Gastroesophageal sphincter (tissue), 3 donors: Measurements from ENCODE around the gene MLH3.

ENCODE experiments used
- EP300 ChIP-seq: sonication (generic); formaldehyde crosslinking; IDR thresholded peaks from one replicate; pipeline ENCODE4 v1.6.1; 2017; ENCODE audit warnings: antibody characterized with exemption, mild to moderate bottlenecking
- POLR2A ChIP-seq, 2 donors: fragments of 450-650 bp; IDR thresholded peaks; one replicate each; pipeline ENCODE4 v1.6.1; 2017; ENCODE audit warnings: antibody characterized with exemption in 2 of 2, mild to moderate bottlenecking in 2 of 2, moderate library complexity in 1 of 2
- POLR2AphosphoS5 ChIP-seq: sonication (generic); formaldehyde crosslinking; IDR thresholded peaks from one replicate; pipeline ENCODE4 v1.6.1; 2017; ENCODE audit warnings: antibody characterized with exemption
- TF ChIP-seq, protein P1 (sequence below), 4 experiments: fragments of 200-600 bp in 2 of 4; fragments of 450-650 bp in 2 of 4; sonication (generic) in 1 of 4; IDR thresholded peaks; one replicate each; pipeline ENCODE4 v1.5.1; 2017 to 2019; ENCODE audit warnings: antibody characterized with exemption in 4 of 4, mild to moderate bottlenecking in 2 of 4, moderate library complexity in 2 of 4

- TF ChIP-seq POLR2AphosphoS5 (no peak), POLR2A (IDR thresholded peaks at IDR 0.05) (no peak), EP300 (no peak)
- TF ChIP-seq, protein P1, sequence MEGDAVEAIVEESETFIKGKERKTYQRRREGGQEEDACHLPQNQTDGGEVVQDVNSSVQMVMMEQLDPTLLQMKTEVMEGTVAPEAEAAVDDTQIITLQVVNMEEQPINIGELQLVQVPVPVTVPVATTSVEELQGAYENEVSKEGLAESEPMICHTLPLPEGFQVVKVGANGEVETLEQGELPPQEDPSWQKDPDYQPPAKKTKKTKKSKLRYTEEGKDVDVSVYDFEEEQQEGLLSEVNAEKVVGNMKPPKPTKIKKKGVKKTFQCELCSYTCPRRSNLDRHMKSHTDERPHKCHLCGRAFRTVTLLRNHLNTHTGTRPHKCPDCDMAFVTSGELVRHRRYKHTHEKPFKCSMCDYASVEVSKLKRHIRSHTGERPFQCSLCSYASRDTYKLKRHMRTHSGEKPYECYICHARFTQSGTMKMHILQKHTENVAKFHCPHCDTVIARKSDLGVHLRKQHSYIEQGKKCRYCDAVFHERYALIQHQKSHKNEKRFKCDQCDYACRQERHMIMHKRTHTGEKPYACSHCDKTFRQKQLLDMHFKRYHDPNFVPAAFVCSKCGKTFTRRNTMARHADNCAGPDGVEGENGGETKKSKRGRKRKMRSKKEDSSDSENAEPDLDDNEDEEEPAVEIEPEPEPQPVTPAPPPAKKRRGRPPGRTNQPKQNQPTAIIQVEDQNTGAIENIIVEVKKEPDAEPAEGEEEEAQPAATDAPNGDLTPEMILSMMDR (IDR thresholded peaks at IDR 0.05) = no peak
Measured at GRCh38 chr14:74974364-74975058, 76.8 kb downstream of the MLH3 start.
